SIG-M5 treated with dmso at 0.1 percent for 504 hours (cell line): ENCODE measurements around the gene ZNF608.

Source experiments
- DNase-seq: peaks from one replicate; lab custom pipeline; 2025; ENCODE audit not compliant: unreplicated experiment; lab: John Stamatoyannopoulos, UW

Gene ZNF608

DNA sequence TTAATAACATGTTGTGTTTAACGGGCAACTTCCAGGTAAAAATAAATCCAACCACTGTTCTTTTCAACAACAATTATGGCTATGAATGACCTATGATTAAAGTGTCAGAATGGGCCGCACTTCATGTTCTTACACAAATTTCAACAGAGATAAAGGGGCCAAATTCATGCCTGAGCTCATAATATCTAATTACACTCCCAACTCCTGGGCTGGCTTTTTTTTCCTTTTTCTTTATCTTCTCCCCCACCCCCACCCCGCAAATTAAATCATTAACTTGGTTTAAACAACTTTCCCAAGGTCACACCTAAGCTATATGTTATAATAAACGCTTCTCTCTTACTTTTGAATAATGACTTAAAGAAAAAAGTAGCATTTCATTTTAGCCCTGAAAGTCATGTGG lies 25.8 kb downstream of the ZNF608 start:
- no peak for DNase-seq

DNA sequence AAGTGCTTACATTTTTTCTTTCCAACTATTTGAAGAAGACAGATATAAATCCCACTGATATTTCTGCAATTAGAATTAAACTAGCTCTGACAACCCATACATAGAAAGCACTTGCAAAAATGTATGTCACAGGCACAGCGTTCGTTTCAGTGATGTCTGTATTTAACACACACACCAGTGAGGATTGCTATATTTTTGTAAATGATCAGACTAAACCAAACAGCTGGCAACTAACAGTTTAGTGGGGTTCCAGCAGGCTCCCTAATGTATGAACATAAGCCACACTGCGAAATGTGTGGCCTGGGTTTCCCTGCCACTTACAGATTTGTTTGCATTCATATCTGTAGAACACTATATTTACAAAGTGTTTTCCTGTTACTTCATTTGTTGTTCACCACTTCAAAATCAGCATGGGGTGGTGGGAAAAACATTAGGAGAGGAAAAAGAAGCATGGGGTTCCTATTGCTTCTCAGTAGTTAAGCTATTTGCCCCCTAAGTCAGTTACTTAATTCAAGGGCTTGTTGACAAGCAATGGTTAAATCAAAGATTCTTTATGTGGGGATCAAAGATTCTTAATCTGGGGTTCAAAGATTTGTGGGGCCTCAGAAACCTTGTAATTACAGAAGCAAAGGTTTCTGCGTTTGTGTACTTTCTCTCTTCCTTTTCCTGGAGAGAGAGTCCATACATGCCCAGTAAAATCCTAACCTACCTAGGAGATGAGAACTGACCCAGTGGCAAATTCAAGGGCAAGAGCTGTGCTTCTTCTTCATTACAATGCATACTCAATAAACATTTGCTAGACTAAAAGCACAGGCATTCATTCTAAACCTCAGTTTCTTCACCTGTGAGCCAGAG lies 27.1 kb downstream of the ZNF608 start:
- no peak for DNase-seq

DNA sequence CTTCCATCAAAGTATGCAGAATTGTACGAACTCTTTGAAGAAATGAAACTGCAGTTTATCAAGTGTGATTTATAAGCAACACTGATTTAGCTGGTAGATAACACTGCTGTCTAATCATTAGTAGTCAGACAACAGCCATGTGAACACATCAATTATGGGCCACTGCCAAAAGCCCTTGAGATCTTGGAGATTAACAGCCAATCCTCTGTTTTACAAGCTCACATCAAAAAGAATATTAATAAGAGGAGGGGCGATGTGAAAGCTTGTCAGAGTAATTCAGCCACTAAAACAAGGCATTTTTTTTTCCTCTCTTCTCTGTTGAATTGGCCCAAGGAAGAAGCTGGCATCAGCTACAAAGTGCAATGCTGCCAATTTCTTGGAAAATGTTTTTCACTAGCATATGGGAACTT lies 28.1 kb downstream of the ZNF608 start:
- no peak for DNase-seq

DNA sequence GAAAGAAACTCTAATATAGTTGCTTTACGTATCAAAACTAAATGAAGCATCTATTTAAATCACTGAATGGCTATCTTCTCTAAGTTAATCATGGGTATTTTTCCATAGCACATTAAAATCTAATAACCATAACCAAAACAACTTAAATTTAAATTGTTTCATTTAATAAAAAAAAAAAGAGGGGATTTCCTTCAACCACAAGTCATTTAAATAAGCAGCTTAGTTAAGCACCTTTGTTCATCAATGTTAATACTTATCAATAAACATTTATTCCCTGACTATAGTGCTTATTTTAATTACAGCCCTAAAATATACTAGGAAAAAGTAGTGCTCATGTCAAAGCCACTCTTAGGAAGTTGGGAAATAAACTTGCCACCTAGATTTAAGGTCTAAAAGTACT lies 30.3 kb downstream of the ZNF608 start:
- DNase-seq: no peak

DNA sequence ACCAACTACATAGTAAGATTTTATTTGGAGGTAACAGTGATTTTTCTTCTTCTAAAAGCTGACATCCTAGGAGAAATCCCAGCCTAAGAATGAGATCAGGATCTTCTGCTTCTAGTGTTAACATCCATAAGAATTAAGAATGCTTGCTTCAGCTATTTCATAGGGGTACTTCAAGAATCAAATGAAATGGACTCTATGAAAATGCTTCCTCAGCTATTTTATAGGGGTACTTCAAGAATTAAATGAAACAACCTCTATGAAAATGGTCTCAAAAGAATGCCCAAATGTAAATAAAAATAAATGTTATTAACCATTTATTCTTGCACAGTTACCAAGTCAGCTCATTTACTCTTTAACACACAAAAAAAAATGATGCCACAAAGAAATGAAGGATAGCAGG lies 31.5 kb downstream of the ZNF608 start:
- no peak for DNase-seq

DNA sequence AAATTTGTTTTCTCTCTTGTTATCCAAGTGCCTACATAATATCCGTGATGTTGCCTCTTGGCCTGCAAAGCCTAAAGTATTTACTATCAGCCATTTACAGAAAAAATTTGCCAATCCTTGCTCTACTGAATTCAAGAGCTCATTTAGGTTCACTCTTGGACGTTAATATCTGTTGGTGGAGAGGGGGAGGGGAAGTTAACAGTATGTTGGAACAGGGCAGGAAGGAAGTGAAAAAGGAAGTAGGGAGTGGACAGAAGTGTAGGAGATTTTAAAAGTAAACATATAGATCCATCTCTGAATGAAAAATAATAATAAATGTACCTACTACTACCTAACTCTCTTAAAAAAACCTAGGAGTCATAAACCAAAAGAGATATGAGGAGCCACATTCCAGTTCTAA lies 32.8 kb downstream of the ZNF608 start:
- no peak for DNase-seq

DNA sequence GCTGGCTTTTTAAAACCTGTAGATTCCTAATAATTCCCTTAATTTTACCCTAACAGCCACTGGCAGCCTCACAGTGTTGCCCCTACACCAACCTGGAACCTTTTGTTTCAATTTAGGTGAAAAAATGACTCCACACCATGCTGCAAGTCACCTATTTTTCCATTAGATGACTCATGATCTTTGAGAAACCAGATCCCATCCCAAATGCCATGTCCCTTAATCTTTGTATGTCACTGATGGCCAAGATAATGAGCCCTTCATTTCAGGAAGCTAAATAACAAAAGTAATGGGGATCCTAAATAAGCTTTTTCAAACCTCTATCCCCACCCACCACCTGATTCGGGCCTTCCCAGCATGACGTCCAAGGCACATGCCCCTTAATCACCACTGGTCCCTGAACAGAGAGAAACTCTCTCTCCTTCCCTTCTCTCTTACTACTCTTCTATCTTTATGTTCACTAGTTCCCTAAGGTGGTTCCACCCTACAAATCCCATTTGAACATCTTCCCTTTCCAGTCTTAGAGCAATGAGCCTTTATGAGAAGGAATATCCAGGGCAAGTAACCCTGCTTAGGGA lies 33.6 kb downstream of the ZNF608 start:
- no peak for DNase-seq

DNA sequence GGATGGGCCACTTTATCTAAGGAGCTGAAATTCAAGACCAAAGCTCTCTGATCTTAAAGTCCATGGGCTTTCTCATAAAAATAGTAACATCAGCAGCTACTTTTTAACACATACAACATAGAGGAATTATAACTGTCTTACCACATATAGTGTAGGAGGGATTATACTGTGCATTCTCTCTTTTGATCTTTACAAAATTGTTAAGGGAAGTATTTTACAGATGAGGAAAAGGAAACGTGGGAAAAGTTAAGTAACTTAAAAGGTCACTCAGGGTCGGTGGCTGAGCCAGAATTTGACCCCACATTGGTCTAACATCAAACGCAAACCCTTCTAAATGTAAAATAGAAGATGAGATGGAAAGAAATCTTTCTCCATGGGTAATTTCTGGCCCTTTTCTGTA lies 38.4 kb downstream of the ZNF608 start:
- DNase-seq: no peak

DNA sequence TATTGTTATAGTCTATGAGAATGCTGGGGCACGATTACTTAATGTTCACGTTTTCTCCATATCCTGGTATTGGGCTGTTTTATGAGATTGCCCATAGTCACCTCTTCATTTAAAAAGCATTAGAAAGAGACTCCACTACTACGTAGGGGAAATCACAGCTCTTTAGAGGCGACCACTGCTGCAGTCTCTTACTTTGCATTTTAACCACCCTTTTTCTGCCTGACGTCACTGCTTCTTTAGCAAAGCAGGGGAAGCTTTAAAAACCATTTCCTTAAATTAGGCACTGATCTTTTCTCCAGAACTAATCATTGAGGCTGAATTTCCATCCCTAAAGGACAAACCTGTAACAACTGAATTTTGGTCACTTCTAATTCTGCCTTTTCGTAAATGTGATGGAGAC lies 38.9 kb downstream of the ZNF608 start:
- no peak for DNase-seq

DNA sequence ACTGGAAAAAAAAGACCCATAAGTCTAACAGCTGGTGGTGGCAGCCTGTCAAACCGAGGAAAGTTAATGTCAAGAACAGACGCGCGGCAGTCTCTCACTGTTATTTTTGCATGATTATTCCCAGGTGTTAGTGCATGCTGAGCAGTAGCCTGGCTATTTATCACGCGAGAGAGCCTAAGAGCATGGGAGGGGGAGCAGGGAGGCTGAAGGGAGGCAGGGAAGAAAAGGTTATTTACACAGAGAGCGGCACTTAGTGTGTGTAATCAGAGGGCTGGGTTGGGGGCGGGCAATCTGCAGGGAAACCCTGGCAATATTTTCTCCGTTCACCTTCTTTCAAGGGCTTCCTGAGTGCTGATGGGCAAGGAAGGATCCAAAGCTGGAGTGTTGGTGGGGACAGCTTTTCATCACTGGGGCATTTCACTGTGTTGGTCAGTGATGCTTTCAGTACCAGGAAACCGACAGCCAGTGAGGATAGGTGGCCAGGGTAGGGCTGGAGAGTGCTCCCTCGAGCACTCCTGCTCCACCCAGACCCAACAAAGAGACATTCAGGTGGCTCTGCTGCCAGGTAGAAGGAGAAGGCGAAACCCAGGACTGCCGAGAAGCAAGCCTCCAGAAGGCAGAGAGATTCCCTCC lies 39.6 kb downstream of the ZNF608 start:
- no peak for DNase-seq

DNA sequence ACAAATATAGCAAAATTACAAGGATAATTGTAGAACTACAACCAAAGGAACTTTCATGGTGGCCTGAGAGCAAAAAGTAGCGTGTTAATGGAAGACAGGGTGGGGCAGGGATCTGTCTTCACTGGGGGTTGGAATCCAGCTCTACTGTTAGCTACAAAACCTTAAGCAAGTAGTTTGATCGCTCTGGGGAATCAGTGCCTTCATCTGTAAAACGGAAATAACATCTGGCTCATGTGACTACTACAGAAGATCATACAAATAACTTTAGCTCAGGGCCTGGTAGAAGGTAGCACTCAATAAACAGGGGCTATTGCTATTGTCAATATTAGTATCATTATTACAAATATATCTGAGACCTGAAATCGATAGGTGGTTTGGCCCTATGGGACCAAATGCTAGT lies 40.4 kb downstream of the ZNF608 start:
- DNase-seq: no peak

DNA sequence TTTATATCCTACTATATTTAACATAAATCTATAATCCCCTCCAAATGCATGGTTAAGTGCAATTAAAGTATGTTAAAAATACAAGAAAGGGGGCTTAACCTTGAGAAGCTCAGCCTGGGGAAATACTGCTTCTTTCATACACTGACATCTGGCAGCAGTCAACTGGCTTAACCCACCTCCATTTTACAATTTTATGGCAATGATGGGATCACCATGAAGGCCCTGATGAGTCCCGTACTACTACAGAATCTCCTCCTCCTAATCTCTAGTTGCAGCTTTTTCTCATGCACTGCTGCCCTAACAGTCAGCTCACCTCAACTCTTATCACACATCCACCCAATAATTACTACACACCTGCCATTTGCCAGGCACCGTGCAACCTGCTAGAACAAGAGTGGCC lies 40.9 kb downstream of the ZNF608 start:
- no peak for DNase-seq

DNA sequence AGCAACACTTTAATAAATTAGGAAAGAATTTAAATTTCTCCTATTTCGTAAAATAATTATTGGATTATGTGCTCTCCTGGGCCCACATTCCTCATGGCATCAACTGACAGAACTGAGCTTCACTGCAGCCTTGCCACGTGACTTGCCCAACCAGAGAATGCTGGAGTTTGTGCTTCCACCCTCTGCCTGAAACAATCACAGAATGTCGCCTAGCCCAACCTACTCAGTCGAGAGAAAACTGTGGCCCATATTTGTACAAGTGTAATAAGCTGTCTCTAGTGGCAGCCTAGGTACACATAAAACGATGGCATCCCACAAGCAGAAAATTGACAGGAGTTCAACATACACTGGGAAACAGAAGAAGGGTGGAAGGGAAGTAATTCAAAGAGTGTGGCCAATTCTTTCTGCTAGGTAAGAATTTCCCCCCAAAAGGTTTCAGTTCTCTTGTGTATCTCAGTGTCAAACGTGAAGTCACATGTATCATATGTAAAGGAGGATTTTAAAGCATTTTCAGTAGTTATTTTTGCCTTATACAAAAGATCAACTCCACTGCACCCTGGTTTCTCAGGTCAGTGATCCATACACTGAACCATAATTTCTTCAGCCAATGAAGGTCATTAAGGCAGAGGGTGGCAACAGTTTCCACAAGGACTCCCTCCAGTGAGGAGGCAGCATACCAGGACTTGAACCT lies 41.7 kb downstream of the ZNF608 start:
- no peak for DNase-seq

DNA sequence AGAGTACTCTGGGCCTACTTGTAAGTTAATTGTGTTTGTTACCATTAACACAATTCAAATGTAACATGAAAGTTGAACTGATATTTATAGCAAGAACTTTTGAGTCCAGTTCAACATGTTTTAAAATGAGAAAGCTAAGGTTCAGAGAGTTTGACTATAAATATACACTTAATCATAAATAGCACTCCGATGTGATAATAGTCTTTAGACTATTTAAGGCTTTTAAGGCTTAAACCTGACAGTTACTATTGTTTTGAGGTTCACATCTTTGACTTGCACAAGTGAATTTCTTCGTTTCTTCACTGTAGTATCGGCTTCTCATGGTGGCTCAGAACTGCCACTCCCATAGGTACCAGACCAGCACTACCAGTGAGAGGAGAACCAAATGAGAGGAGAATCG lies 42.4 kb downstream of the ZNF608 start:
- no peak for DNase-seq

DNA sequence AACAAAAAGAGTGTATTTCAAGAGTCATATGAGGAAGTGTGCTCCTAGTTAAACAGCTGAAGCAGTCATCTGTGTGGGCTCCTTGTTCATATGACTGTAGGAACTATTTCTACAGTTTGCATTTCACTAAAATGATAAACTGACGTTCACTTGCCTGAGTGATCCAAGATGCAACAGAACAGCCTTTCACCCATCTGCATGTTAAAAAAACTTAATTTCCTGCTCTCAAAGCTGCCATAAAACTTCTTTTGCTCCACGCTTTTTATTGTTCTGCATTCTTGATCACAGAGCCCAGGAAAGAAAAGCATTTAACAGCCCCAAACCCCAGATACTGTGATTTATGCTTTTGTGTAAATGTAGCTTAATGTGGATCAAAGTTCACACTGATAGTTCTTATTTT lies 43.9 kb downstream of the ZNF608 start:
- no peak for DNase-seq

DNA sequence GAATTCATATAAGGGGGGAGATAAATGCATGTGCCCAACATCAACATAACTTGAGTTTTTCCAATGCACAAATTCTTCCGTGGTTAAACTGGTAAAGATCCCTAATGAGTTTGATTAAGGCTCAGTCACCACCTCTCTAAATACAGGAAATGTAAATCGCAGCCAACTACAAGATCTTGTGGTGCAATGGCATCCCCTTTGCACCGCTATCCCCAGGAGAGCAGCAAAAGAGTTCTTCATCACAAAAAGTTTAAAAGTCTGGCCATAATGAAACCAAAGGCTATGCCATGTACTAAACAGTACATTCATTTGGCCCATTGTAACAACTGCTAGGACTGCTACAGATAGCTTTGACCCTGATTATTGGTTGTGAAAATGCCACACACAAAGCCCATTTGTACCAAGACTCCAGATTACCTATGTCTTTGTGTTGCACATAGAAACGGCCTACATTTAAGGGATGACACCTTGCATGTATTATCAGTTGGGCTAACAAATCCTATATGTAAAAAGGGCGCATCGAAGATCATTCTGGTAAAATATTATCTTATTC lies 44.5 kb downstream of the ZNF608 start:
- DNase-seq: no peak

DNA sequence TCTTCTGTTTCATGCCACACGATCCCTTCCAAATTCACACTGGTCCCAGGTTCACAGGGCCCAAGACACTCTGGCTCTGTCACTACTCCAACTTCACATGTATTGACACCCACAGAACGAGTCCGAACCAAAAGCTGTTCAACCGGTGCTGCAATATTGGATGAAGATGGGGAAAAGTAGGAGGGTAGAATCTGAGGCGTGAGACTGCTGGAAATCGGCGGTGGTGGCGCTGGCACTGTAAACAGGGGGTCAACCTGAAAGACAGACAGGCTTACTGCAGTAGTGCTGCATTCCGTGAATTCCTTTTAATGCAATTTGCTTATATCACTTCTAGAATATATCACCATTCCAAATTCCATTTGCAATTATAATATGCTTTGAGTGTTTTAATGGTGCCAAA lies 45.4 kb downstream of the ZNF608 start:
- DNase-seq: no peak

DNA sequence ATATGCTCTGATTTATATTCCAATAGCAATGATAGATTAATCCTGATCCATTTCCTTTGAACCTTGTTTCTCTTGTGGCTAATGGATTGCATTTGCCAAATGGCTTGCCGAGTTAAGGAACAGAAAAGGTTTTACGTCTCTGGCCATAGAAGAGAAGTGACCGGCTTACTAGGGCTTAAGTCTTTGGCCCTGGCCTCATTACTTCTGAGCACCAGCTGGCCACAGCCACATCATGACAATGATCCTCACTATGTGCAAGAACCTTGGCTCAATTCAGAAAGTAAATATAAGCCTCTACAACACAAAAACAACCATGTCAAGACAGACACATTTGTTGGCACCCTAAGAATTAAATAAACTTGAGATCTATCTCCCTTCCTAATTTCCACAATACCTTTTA lies 46.1 kb downstream of the ZNF608 start:
- DNase-seq: no peak

DNA sequence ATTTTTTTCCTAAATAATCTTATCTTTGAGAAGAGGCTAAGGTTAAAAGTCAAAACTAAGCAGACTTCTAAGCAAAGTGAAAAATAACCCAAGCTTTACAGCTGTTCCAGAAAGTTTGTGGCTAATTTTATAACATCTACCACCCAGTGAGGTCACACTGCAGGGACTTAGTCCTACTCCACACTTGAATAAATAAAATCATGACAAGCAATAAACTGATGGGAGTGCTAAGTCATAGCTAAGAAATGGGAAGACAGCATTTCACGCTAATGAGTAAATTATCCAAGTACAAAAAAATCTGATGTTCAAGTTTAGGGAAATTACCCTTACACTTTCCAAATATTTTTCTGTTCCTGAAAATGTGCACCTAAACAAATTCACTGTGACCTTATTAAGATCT lies 47.7 kb downstream of the ZNF608 start:
- no peak for DNase-seq

DNA sequence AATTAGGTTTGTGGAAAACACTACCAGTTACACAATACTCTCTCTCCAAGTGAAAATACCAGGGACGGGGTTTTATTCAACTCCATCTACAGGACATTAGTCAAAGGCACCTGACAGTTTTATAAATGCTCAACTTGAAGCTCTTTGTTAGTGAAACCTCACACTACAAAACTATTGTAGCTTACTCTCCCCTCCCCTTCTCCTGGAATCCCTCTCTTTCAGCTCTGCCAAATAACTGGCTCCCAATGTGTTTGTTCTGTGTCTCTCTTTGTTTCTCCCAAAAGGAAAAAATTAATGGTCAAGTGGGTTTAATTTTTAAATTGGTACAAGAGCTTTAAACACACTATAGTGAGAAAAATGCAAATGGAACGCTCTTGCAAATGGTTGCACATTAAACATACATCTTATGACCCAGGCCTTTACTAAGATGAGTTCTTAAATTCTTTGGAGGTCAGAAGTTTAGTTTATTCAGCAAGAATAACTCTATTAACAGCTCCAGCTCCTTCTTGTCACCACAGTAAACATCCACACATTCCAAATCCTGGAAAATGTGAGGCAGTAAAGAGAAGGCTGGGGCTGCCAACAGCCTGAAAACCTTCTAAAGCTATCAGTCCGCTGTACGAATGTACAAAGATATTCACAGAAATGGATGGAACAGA lies 48.4 kb downstream of the ZNF608 start:
- DNase-seq: no peak

DNA sequence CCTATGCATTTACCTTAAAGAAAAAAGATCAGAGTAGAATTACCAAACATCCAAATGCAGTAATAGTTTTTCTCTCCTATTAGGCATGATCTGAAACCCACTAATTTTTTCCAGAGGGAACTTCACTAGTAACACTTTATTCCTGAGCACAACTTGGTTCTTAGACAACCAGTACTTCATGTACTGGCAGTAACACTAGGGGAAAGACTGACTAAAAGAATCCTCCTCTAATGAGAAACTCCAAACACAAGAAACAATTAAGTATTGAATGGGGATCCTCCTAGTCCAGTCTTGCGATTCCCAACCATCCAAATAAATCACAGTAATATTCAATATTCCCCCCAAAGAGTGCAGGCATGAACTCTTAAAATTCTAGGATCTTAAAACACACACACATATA lies 48.9 kb downstream of the ZNF608 start:
- no peak for DNase-seq
